Astrocyte of the spinal cord (primary cell): ENCODE measurements around the gene MR1.
A peak's percentile ranks its signal among the peaks of the same experiment; 100 is the strongest.

Experiments used
- DNase-seq: peaks from one replicate; pipeline ENCODE4 v3.0.0; 2011; ENCODE audit warnings: low read depth, low spot score
- H3K4me3 ChIP-seq: 2 replicates; pipeline ENCODE4 v1.5.1; 2011; ENCODE audit warnings: low read depth, mild to moderate bottlenecking, low read length, moderate library complexity
- in situ Hi-C: cut with HindIII; loops from 2 replicates; pipeline ENCODE4 v1.10.0; 2017; ENCODE audit warnings: low sequenced_read_pairs
- TF ChIP-seq, protein P1 (sequence below): IDR thresholded peaks from 2 replicates; pipeline ENCODE4 v1.5.1; 2012; ENCODE audit warnings: low read depth, mild to moderate bottlenecking, low read length, inconsistent platforms

The MR1 gene

DNA sequence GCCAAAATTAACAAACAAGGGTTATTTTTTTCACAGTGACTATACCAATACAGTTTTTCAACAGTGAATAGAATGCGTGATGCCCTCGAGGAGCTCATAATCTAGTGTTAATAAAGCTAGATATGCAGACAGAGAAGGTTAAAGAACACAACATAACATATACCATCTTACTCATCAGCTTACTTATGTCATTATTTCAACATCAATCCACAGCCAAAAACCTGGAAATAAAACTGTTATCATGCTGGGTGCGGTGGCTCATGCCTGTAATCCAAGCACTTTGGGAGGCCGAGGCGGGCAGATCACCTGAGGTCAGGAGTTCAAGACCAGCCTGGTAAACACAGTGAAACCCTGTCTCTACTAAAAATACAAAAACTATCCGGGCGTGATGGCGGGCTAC, 17.2 kb upstream of the MR1 start:
- TF ChIP-seq, protein P1, sequence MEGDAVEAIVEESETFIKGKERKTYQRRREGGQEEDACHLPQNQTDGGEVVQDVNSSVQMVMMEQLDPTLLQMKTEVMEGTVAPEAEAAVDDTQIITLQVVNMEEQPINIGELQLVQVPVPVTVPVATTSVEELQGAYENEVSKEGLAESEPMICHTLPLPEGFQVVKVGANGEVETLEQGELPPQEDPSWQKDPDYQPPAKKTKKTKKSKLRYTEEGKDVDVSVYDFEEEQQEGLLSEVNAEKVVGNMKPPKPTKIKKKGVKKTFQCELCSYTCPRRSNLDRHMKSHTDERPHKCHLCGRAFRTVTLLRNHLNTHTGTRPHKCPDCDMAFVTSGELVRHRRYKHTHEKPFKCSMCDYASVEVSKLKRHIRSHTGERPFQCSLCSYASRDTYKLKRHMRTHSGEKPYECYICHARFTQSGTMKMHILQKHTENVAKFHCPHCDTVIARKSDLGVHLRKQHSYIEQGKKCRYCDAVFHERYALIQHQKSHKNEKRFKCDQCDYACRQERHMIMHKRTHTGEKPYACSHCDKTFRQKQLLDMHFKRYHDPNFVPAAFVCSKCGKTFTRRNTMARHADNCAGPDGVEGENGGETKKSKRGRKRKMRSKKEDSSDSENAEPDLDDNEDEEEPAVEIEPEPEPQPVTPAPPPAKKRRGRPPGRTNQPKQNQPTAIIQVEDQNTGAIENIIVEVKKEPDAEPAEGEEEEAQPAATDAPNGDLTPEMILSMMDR: no peak
- no peak for DNase-seq
- no peak overlapping the region for H3K4me3 ChIP-seq
- in situ Hi-C loops: no loop called here

DNA sequence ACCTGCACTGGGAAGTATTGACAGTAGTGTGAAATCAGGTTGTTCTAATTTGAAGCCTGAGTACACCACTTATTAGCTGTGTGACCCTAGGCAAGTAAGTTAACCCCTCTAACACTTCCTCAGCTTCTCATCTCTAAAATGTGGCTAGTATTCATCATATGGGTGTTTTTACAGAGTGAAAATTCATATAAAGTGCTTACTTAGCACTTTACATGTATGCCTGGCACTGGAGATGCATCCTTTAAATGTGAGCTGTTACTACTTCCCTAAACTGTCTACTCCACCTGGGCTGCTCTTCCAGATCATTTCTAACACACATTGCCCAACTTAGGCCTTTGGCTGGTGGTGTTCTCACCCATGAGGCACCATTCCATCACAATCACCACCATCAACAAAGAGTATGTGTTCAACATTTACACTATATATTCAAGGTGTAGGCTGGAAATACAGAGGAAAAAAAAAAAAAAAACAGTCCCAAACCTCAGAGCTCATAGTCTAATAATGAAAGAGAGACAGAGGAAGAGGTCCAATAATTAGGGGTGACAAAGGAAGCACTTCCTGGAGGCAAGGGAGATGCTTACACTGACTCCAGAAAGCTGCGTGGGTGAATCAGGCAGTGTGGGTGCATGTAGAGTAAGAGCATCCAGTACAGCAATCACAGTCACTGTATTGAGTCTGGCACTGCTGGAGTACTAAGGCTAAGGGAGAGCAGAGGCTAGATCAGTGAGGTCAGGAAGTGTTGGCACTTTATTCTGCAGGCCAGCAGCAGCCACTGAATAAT, 14.7 kb upstream of the MR1 start:
- no peak overlapping the region for H3K4me3 ChIP-seq
- in situ Hi-C loops: no loop called here
- no peak for DNase-seq
- TF ChIP-seq, protein P1: no peak

DNA sequence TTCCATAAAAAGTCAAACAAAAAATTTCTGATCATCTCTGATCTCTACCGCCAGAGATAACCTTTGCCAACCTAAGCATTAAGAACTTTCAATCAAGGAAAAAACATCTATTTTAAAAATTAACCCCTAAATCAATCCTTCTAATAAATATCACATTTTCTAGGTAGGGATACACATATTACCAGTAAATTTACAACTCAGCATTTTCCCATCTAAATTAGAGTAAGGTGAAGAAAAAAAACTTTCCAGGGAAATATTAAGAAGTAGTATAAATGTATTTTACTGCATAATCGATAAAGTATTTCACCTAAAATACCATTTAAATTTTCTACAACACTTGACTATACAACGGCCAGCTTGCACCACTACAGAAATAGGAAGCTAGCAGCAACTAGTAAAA, 12.6 kb upstream of the MR1 start:
- H3K4me3 ChIP-seq: peak overlapping the region; percentile 83
- in situ Hi-C loops: no loop called here
- no peak for DNase-seq
- TF ChIP-seq, protein P1: no peak

DNA sequence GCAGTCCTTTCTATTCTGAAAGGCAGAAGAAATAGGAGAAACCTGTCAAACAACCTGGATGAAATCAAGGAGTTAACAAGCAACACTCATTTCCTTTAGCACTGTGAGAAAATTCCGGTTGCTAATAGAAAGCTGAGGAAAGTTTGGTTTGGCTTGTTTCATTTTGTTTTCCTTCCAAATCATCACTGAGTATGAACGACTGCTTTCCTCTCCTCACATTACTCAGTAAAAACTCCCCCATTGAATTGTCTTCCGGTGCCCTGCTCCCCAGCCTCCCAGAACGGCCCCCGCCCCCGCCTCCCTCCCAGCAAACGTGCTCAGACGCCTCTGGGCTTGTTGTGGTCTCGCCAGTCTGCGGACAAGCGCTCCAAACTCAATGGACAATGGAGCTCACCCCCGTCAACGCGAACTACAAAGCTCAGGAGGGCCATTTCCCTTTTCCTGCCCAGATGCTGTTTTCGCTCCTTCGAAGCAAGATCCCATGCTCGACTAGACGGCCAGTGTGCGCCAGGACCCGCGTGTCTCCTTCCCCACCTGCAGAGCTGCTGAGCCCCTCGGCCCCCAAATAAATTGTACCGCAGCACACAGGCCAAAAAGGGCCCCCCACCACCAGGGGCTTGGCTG, 11.9 kb upstream of the MR1 start:
- DNase-seq: peak; percentile 69
- in situ Hi-C loops: no loop called here

DNA sequence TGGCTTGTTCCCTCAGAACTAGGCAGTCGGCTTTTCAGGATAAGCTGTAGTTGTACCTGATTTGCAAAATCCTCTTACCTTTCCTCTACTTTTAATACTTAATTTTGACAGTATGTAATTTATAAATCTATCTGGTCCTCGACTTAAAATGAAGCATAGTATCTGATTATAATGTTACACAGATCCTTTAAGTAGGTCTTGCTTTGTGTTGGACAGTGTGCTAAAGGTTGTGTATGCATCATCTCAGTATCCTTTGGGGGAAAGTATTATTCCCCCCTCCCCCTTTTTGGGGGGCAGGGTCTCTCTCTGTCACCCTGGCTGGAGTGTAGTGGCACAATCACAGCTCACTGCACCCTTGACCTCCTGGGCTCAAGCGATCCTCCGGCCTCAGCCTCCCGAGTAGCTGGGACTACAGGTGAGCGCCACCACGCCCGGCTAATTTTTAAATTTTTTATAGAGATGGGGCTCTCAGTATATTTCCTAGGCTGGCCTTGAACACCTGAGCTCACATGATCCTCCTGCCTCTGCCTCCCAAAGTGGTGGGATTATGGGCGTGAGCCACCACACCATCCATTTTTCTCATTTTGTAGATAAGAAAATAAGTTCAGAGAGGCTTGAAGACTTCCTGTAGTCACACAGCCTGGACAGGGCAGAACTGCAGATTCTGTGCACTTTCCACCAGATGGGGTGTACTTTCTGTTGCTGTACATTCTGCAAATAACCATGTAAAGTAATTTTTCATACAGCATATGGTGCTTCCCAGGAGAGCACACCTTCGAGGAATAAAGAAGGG, 10.3 kb upstream of the MR1 start:
- H3K4me3 ChIP-seq: peak overlapping the region; percentile 28
- TF ChIP-seq, protein P1: no peak
- no peak for DNase-seq

More for the DNA sequence above, 11.9 kb upstream of the MR1 start:
- peak overlapping the region; percentile 83 for H3K4me3 ChIP-seq
- TF ChIP-seq, protein P1: no peak

DNA sequence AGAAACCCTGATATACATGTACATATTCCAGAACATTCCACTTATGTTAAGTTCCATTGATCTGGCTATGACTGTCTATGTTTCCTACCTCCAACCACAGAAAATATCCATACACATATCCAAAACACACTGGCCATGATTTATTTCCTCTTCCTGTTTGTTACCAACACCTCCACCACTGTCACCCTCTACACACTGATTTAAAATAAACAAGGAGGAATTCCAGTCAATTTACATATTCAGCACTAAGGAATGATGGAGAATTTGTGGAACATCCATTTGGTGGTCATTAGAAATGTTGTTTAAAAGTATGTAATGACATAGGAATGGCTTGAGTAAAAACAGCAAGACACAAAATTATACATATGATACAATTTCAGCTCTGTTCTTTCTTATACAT, 5.6 kb upstream of the MR1 start:
- TF ChIP-seq, protein P1: no peak
- DNase-seq: peak; percentile 8
- in situ Hi-C loops: no loop called here
- H3K4me3 ChIP-seq: no peak overlapping the region

More for the DNA sequence above, 10.3 kb upstream of the MR1 start:
- in situ Hi-C loops: no loop called here
